ENCODE measurements around the gene RND3.

Gene RND3

GRCh38 chr2:150459281-150459680 is 28.2 kb downstream of the RND3 start:
- Histone ChIP-seq H3K9ac (no peak overlapping the region), H4K20me1 (ENCODE audit: insufficient read depth) (no peaks in the 10 kb centered on the region), H2AFZ (ENCODE audit: low read depth) (no peak overlapping the region), H3K4me1 (ENCODE audit: low read depth, poor library complexity, severe bottlenecking) (peaks cover 3% of the 10 kb centered on the region), H3K27ac (no peak overlapping the region), H3K79me2 (ENCODE audit: insufficient read depth, low read depth) (no peaks in the 10 kb centered on the region), H3K4me3 (IDR thresholded peaks at IDR 0.05; ENCODE audit: insufficient read depth, low read depth, low read length) (no peak overlapping the region), H3K4me2 (no peak overlapping the region), H3K36me3 (ENCODE audit: insufficient read depth) (no peaks in the 10 kb centered on the region), H3K27me3 (ENCODE audit: insufficient read depth, low read depth) (no peaks in the 10 kb centered on the region)
- no peak for TF ChIP-seq CTCF (conservative IDR thresholded peaks at IDR 0.05; ENCODE audit: low read depth, low read length)

- Histone ChIP-seq H3K79me2 (ENCODE audit: insufficient read depth, low read depth) (no peaks in the 10 kb centered on the region), H3K4me3 (IDR thresholded peaks at IDR 0.05; ENCODE audit: insufficient read depth, low read depth, low read length) (no peak overlapping the region), H4K20me1 (ENCODE audit: insufficient read depth) (no peaks in the 10 kb centered on the region), H3K4me2 (no peak overlapping the region), H3K27me3 (ENCODE audit: insufficient read depth, low read depth) (no peaks in the 10 kb centered on the region), H3K9ac (no peak overlapping the region), H2AFZ (ENCODE audit: low read depth) (no peak overlapping the region), H3K4me1 (ENCODE audit: low read depth, poor library complexity, severe bottlenecking) (peaks cover 10% of the 10 kb centered on the region), H3K27ac (no peak overlapping the region), H3K36me3 (ENCODE audit: insufficient read depth) (no peaks in the 10 kb centered on the region)
- no peak for TF ChIP-seq CTCF (conservative IDR thresholded peaks at IDR 0.05; ENCODE audit: low read depth, low read length)
Observed at GRCh38 chr2:150450765-150451164, 36.7 kb downstream of the RND3 start.

- Histone ChIP-seq H4K20me1 (ENCODE audit: insufficient read depth) (no peaks in the 10 kb centered on the region), H3K4me1 (ENCODE audit: low read depth, poor library complexity, severe bottlenecking) (peaks cover 10% of the 10 kb centered on the region), H3K27ac (no peak overlapping the region), H3K4me3 (IDR thresholded peaks at IDR 0.05; ENCODE audit: insufficient read depth, low read depth, low read length) (no peak overlapping the region), H3K9ac (no peak overlapping the region), H3K36me3 (ENCODE audit: insufficient read depth) (no peaks in the 10 kb centered on the region), H3K4me2 (no peak overlapping the region), H2AFZ (ENCODE audit: low read depth) (no peak overlapping the region), H3K79me2 (ENCODE audit: insufficient read depth, low read depth) (no peaks in the 10 kb centered on the region), H3K27me3 (ENCODE audit: insufficient read depth, low read depth) (no peaks in the 10 kb centered on the region)
- no peak for TF ChIP-seq CTCF (conservative IDR thresholded peaks at IDR 0.05; ENCODE audit: low read depth, low read length)
Observed at GRCh38 chr2:150449856-150450255, 37.6 kb downstream of the RND3 start.

GRCh38 chr2:150445398-150445797 is 42.1 kb downstream of the RND3 start:
- no peak overlapping the region for H3K4me3 ChIP-seq (IDR thresholded peaks at IDR 0.05; ENCODE audit: insufficient read depth, low read depth, low read length)
- no peaks in the 10 kb centered on the region for H4K20me1 ChIP-seq (ENCODE audit: insufficient read depth)
- H3K27ac ChIP-seq, result no peak overlapping the region
- H3K4me1 ChIP-seq (ENCODE audit: low read depth, poor library complexity, severe bottlenecking), result no peaks in the 10 kb centered on the region
- H3K9ac ChIP-seq, result no peak overlapping the region
- no peaks in the 10 kb centered on the region for H3K79me2 ChIP-seq (ENCODE audit: insufficient read depth, low read depth)
- H2AFZ ChIP-seq (ENCODE audit: low read depth), result no peak overlapping the region
- H3K27me3 ChIP-seq (ENCODE audit: insufficient read depth, low read depth), result no peaks in the 10 kb centered on the region
- no peaks in the 10 kb centered on the region for H3K36me3 ChIP-seq (ENCODE audit: insufficient read depth)
- H3K4me2 ChIP-seq, result no peak overlapping the region
- TF ChIP-seq CTCF (conservative IDR thresholded peaks at IDR 0.05; ENCODE audit: low read depth, low read length), result no peak
